Upper lobe of left lung (tissue), 4 donors: ENCODE data around the gene NOL4L.

Experiments
- EP300 ChIP-seq, 4 donors: sonication (generic); formaldehyde crosslinking; IDR thresholded peaks; one replicate each; pipeline ENCODE4 v1.5.1; 2017; ENCODE audit warnings: antibody characterized with exemption in 4 of 4, control low read depth in 2 of 4
- POLR2A ChIP-seq, 4 donors: fragments of 450-650 bp; IDR thresholded peaks; one replicate each; pipeline ENCODE4 v1.5.1; 2016 to 2017; ENCODE audit warnings: antibody characterized with exemption in 4 of 4, mild to moderate bottlenecking in 2 of 4
- TF ChIP-seq, protein P1 (sequence below), 6 experiments: fragments of 450-650 bp in 4 of 6; fragments of 200-600 bp in 2 of 6; sonication (generic) in 2 of 6; IDR thresholded peaks; one replicate each; pipeline ENCODE4 v1.5.1; 2016 to 2019; ENCODE audit warnings: antibody characterized with exemption in 6 of 6

DNA sequence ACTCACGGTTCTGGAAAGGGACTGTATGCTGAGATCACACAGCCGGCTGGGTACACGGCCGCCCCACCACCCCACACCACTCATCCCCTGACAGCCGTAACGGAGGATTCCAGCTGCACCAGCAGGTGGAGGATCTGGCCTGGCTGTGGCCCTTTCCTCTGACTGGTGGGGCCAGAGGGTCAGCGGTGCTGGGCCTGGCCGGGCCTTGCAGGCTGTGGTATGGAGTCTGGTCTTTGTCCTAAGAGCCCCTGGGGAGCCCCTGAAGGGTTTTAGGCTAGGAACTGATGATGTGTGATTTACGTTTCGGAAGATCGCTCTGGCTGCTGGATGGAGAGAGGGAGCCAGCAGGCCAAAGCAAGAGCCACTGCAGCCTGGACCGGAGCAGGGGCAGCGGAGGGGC is 26.6 kb downstream of the NOL4L start:
- TF ChIP-seq EP300 (IDR thresholded peaks at IDR 0.05) (no peak), POLR2A (IDR thresholded peaks at IDR 0.05) (no peak)
- TF ChIP-seq, protein P1, sequence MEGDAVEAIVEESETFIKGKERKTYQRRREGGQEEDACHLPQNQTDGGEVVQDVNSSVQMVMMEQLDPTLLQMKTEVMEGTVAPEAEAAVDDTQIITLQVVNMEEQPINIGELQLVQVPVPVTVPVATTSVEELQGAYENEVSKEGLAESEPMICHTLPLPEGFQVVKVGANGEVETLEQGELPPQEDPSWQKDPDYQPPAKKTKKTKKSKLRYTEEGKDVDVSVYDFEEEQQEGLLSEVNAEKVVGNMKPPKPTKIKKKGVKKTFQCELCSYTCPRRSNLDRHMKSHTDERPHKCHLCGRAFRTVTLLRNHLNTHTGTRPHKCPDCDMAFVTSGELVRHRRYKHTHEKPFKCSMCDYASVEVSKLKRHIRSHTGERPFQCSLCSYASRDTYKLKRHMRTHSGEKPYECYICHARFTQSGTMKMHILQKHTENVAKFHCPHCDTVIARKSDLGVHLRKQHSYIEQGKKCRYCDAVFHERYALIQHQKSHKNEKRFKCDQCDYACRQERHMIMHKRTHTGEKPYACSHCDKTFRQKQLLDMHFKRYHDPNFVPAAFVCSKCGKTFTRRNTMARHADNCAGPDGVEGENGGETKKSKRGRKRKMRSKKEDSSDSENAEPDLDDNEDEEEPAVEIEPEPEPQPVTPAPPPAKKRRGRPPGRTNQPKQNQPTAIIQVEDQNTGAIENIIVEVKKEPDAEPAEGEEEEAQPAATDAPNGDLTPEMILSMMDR (IDR thresholded peaks at IDR 0.05), result no peak
